Measurements from ENCODE around the gene CDH18.

Gene CDH18

DNA sequence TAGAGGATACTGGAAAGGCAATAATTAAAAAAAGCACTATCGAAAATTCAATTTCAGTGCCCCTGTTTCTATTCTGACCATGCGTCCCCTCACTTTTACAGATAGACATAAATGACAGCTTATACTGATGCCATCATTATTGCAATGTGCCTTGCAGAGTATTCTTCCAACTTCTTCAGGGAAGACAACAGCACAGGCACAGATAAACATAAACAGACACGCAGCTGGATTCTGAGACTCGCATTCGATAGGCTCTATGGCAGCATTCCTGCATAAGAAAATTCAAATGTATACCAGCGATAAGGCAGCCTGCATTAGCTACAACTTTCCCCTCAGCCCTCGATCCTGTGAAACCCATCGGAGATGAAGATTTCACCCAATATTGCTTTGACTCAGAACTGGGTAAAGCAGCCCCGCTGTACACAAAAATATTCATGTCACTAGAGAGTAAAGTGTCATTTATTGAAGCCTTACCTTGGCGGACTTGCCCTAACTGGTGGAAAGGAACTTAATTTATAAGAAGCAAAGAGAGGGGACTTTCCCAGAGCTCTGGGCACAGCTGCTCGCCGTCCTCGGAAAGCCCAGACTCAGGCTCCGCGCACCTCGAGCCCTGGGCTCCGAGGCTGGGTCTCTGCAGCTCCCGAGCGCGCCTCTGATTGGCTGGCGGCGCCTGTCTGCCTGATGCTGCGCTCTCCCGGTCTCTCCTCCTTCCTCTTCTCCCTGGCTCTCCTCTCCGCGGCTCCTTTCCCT, at the start of gene CDH18:
Gene CDH18, minus strand, starts transcription at position 589 of the 750 bp plus-strand sequence. CDS start 149,214 bp downstream, outside the sequence.
- no peak for TF ChIP-seq CTCF (IDR thresholded peaks at IDR 0.05)

DNA sequence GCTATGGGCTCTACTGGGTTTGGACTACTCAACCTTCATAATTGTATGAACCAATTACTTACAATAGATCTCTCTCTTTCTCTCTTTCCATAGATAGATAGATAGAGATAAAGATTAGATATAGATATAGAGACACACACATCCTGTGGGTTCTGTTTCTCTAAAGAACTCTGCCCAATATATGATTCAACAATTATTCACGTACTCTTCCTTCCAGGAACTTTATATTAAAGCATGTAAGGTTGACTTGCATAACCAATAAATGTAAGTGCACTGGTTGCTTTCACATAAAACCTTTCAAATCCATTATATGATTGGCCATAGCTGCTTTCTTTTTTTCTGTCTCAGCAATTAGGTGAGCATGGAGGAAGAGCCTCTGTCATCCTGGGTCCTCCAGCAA, 46.7 kb upstream of the CDH18 start:
- no peak for TF ChIP-seq CTCF (IDR thresholded peaks at IDR 0.05)

- TF ChIP-seq CTCF (IDR thresholded peaks at IDR 0.05): no peak
Observed at GRCh38 chr5:20033881-20034280, 45.9 kb upstream of the CDH18 start.

GRCh38 chr5:20032896-20033295, 44.9 kb upstream of the CDH18 start:
- TF ChIP-seq CTCF (IDR thresholded peaks at IDR 0.05): no peak

DNA sequence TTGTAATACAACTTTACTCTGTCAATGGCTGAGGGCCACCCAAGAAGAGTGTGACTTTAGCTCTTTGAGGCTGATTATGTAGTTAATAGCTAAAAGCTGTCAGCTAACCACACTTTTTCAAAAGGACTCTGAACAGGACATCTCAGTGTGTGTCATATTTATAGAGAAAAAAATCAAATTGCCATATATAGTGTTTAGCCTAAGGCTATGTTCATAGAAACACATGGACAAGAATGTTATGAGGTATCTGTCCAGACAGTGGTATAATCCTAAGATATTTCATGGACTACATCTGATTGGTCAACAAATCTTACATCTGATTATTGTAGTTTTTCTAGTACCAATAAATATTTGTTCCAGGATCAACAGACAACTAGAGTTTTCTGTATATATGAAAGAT, 42.1 kb upstream of the CDH18 start:
- TF ChIP-seq CTCF (IDR thresholded peaks at IDR 0.05): no peak

DNA sequence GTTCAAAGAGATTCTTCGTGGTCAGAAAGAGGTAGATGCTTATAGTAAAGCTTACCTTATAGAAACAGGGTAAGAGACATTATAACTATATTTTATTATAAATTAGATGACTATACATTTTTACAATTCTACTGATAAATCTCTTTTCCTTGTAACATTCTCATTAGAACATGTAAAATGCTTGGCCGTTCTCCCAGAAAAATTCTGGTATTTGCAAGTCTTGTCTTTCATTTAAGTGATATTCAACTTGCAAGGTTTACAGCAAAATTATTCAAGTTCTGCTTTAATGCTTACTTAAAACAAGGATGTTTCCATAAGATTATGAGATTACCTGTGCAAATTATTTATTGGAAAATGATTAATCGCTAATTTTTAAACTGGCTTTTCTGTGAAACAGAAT, 41.3 kb upstream of the CDH18 start:
- no peak for TF ChIP-seq CTCF (IDR thresholded peaks at IDR 0.05)

- TF ChIP-seq CTCF (IDR thresholded peaks at IDR 0.05): no peak
Observed at GRCh38 chr5:20028506-20028905, 40.5 kb upstream of the CDH18 start.

All from LNCAP (cell line).